ENCODE measurements around the gene PID1.

- TF ChIP-seq CTCF (IDR thresholded peaks at IDR 0.05), result no peak
- no peak for TF ChIP-seq POLR2A (IDR thresholded peaks at IDR 0.05)
Measured at GRCh38 chr2:229268626-229269025, 2.5 kb downstream of the PID1 start.

Measured in body of pancreas (tissue), 4 donors.